HFFc6 (cell line): ENCODE results near the gene KRT6A. TPM values are rescaled to one million over a fixed set of nuclear protein-coding genes. Genes with fewer than 3 reads are reported as not detected.

Experiments used
- DNase-seq: peaks from one replicate; pipeline ENCODE4 v3.0.0-alpha.2; 2018
- H3K27ac Mint-ChIP-seq: 2 replicates; pipeline ENCODE4 v1.8.0; 2020; ENCODE audit warnings: mild to moderate bottlenecking, mixed read lengths
- H3K27me3 Mint-ChIP-seq: 2 replicates; pipeline ENCODE4 v1.8.0; 2021; ENCODE audit warnings: mild to moderate bottlenecking, moderate library complexity, mixed read lengths; ENCODE audit not compliant: insufficient read depth
- H3K36me3 Mint-ChIP-seq: 2 replicates; pipeline ENCODE4 v1.8.0; 2021; ENCODE audit warnings: low read depth, mixed read lengths
- H3K4me1 Mint-ChIP-seq: 2 replicates; pipeline ENCODE4 v1.8.0; 2020; ENCODE audit warnings: low read depth, mixed read lengths
- H3K4me3 Mint-ChIP-seq: 2 replicates; pipeline ENCODE4 v1.8.0; 2020; ENCODE audit warnings: mild to moderate bottlenecking, moderate library complexity, mixed read lengths
- H3K9me3 Mint-ChIP-seq: 2 replicates; pipeline ENCODE4 v1.8.0; 2020; ENCODE audit warnings: mild to moderate bottlenecking, mixed read lengths
- CTCF ChIP-seq: fragments of 200-600 bp; sonication (generic); IDR thresholded peaks from 2 replicates; pipeline ENCODE4 v1.5.0; 2021; ENCODE audit warnings: antibody characterized with exemption, mild to moderate bottlenecking
- total RNA-seq, 6 experiments: library from RNA; stranded (reverse); fragmentation: NEBNext Ultra II Directional; extraction: Animal tissue kit (Norgen Biotek cat#: 25700); gene quantifications; 2 replicates in 1 of 6; 3 replicates in 5 of 6; pipeline ENCODE4 v1.2.3, GENCODE V29; 2021

Gene KRT6A
- total RNA-seq, 6 experiments from 2014 or later: not detected

GRCh38 chr12:52480073-52480472, 13.0 kb downstream of the KRT6A start:
- Mint-ChIP-seq H3K27me3 (peaks cover 21% of the 10 kb centered on the region), H3K27ac (no peak overlapping the region), H3K9me3 (peaks cover 8% of the 10 kb centered on the region; the same call in 1 of the 2 replicates), H3K4me3 (no peak overlapping the region), H3K4me1 (no peaks in the 10 kb centered on the region), H3K36me3 (no peaks in the 10 kb centered on the region)
- DNase-seq: no peak
- TF ChIP-seq CTCF: no peak

- no peak for TF ChIP-seq CTCF
- Mint-ChIP-seq H3K27ac (no peak overlapping the region), H3K27me3 (peaks cover 21% of the 10 kb centered on the region), H3K4me3 (no peak overlapping the region), H3K4me1 (no peaks in the 10 kb centered on the region), H3K9me3 (no peaks in the 10 kb centered on the region), H3K36me3 (no peaks in the 10 kb centered on the region)
- no peak for DNase-seq
These were observed 15.4 kb downstream of the KRT6A start for GRCh38 chr12:52477651-52478050.

GRCh38 chr12:52474212-52474611, 18.8 kb downstream of the KRT6A start:
- H3K27ac Mint-ChIP-seq: no peak overlapping the region
- H3K36me3 Mint-ChIP-seq: no peaks in the 10 kb centered on the region

GRCh38 chr12:52473768-52474167, 19.3 kb downstream of the KRT6A start, which contains the start of gene KRT6C:
Gene KRT6C (minus strand): TSS chr12:52473805. CDS start chr12:52473737, 68 bp downstream.
- H3K27ac Mint-ChIP-seq: no peak within 1 kb of the TSS
- no peaks in the 10 kb centered on the region for H3K4me1 Mint-ChIP-seq
- H3K27me3 Mint-ChIP-seq: peaks cover 27% of the 10 kb centered on the region
- H3K4me3 Mint-ChIP-seq: no peak within 1 kb of the TSS
- no peak for DNase-seq
- TF ChIP-seq CTCF: no peak
- no peaks in the 10 kb centered on the region for H3K36me3 Mint-ChIP-seq
- no peaks in the 10 kb centered on the region for H3K9me3 Mint-ChIP-seq

More at GRCh38 chr12:52474212-52474611, 18.8 kb downstream of the KRT6A start:
- no peak overlapping the region for H3K4me3 Mint-ChIP-seq
- H3K27me3 Mint-ChIP-seq: peaks cover 29% of the 10 kb centered on the region
- H3K9me3 Mint-ChIP-seq: no peaks in the 10 kb centered on the region
- no peak for DNase-seq
- TF ChIP-seq CTCF: no peak
- no peaks in the 10 kb centered on the region for H3K4me1 Mint-ChIP-seq

GRCh38 chr12:52469853-52470252, 23.2 kb downstream of the KRT6A start:
- no peaks in the 10 kb centered on the region for H3K36me3 Mint-ChIP-seq
- H3K9me3 Mint-ChIP-seq: no peaks in the 10 kb centered on the region
- TF ChIP-seq CTCF: no peak
- no peaks in the 10 kb centered on the region for H3K4me1 Mint-ChIP-seq
- H3K27ac Mint-ChIP-seq: no peak overlapping the region
- H3K4me3 Mint-ChIP-seq: no peak overlapping the region
- DNase-seq: no peak
- peaks cover 45% of the 10 kb centered on the region for H3K27me3 Mint-ChIP-seq

GRCh38 chr12:52464897-52465296, 28.2 kb downstream of the KRT6A start:
- Mint-ChIP-seq H3K27me3 (peaks cover 33% of the 10 kb centered on the region), H3K4me3 (no peak overlapping the region), H3K36me3 (no peaks in the 10 kb centered on the region), H3K27ac (no peak overlapping the region), H3K9me3 (no peaks in the 10 kb centered on the region), H3K4me1 (no peaks in the 10 kb centered on the region)
- no peak for TF ChIP-seq CTCF
- no peak for DNase-seq
